HG02870 (cell line): ENCODE results near the gene MAGI2.

Experiments used
- ATAC-seq: cut with Tn5 transposase; IDR thresholded peaks from one replicate; pipeline ENCODE4 v1.9.1; 2021; ENCODE audit warnings: mild to moderate bottlenecking, moderate library complexity; ENCODE audit not compliant: unreplicated experiment

Gene MAGI2

GRCh38 chr7:78684201-78684600 is 769.3 kb downstream of the MAGI2 start:
- ATAC-seq, result no peak

GRCh38 chr7:78683566-78683965 is 769.9 kb downstream of the MAGI2 start:
- ATAC-seq, result no peak

DNA sequence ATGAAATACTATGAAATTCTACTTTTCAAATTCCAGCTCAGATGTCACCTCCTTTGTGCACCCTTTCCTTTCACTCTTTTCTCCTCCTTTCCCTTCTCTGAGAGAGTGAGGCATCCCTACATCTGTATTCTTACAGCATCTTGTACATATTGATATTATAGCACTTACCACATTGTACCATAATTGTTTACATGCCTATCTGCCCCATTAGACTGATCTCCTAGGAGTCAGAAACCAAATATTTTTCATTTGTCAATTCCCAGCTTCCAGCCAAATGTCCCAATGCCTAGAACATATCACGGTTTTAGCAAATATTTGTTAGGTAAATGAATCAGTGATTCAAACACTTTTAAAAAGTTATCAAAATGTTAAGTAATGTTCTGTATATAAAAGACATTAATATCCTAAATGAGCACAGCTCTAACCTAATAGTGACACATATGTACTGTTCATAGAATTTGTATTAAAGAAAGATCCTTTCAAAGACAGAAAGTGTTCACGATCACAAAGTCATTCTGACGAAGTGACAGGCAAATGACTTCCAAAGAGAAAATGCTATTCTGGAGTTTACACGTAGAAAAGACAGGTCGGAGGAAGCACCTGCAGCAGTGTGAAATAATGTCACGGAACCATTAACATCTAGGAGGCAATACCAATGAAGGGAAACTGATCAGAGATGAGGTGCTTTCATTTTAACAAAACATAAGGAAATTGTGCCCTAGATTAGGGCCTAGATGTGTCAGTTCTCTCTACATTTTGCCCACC is 774.2 kb downstream of the MAGI2 start:
- ATAC-seq, result no peak

DNA sequence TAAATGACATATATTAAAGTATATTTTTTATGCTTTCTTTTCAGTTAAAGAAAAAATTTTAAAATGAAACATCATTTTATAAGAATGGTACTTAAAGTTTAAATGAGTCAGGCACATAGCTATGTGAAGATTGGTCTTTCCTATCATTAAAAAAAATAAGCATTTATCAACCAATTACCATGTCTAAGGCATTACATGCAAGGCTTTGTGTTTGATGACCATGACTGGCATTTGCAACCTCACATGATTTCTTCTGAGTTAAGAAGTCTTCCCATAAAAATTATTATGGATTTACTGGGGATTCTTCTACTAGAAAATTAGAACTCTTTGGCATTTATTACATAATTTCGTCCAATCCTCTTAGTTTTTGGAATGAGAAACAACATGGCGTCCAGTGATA is 776.1 kb downstream of the MAGI2 start:
- no peak for ATAC-seq

DNA sequence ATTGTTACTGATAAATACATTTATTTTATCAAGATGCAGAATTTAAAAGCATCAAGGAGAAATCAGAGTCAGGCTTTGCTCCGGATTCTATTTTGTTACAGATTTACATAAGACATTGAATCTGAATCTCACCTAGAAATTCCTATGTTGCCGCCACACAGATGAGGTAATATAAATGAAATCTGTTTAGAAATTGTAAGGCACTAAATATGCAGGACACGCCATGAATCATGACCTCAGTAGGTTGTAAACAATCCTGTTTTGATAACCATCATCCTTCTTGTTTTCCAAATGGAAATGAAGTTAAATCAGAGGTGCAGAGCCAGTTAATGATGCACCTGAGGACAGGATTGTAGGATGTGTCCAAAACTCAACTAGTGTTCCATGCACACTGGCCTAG is 778.0 kb downstream of the MAGI2 start:
- no peak for ATAC-seq

- ATAC-seq, result no peak
These were observed 780.2 kb downstream of the MAGI2 start for GRCh38 chr7:78673272-78673671.

- ATAC-seq, result no peak
These were observed 790.5 kb downstream of the MAGI2 start for GRCh38 chr7:78662939-78663338.

- ATAC-seq, result no peak
These were observed 803.5 kb downstream of the MAGI2 start for GRCh38 chr7:78649976-78650375.

GRCh38 chr7:78649236-78649635 is 804.2 kb downstream of the MAGI2 start:
- ATAC-seq, result no peak

DNA sequence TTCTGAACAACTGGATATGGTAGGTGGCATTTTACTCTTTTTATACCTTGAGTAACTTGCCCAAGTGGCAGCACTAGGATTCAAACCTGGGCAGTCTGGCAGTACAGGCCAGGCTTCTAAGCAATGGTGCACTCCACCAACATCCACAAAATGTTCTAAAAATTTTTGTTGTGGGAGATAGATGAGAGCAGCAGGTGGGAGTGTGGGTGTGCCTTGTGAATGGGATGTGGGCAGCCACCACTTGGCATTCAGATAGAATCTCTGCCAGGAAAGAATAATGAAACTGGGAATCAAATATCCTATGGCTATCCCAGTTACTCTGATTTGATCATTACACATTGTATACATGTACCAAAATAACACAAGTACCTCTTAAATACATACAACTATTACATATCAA is 810.7 kb downstream of the MAGI2 start:
- no peak for ATAC-seq

DNA sequence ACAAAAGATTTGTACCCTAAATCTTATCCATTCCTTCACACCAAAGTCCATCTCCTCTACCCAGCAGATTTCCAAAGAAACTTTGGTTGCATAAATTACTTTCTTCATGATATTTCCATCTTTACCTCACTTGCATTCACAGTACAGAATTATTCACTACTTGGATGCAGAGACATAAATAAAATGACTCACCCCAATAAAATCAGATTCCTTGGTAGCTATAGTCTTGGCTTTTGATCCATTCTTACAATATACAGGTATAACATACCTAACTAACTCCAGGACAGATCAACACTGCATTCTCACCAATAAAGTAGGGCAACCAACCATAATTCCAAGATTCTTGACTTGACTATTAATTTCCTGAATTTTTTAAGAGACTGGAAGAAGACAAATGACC is 815.1 kb downstream of the MAGI2 start:
- ATAC-seq, result no peak

GRCh38 chr7:78636727-78637126 is 816.7 kb downstream of the MAGI2 start:
- ATAC-seq, result no peak

GRCh38 chr7:78635026-78635793 is 818.3 kb downstream of the MAGI2 start:
- ATAC-seq, result no peak

DNA sequence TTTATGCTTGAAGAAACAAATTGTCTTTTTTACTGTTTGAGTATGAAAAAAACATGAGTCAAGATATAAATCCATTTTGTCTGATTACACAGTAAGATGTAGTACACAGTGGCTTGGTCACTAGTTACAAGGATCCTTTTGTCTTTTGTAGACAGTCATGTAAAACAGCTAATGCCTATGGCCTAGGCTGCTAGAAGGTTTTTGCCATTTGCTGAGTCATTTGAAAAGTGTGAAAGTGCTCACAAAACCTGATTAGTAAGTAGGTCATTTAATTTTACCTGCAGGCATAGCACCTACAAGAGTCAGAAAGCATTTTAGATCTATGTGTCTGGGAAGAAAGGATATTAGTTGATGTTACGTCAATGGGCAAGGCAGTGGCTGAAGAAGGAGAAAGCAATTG is 819.4 kb downstream of the MAGI2 start:
- no peak for ATAC-seq

GRCh38 chr7:78620920-78621319 is 832.5 kb downstream of the MAGI2 start:
- ATAC-seq, result no peak

- no peak for ATAC-seq
These were observed 836.9 kb downstream of the MAGI2 start for GRCh38 chr7:78616539-78616938.

- no peak for ATAC-seq
These were observed 844.2 kb downstream of the MAGI2 start for GRCh38 chr7:78609281-78609680.

GRCh38 chr7:78607099-78607498 is 846.4 kb downstream of the MAGI2 start:
- no peak for ATAC-seq

- no peak for ATAC-seq
These were observed 848.3 kb downstream of the MAGI2 start for GRCh38 chr7:78605119-78605518.

DNA sequence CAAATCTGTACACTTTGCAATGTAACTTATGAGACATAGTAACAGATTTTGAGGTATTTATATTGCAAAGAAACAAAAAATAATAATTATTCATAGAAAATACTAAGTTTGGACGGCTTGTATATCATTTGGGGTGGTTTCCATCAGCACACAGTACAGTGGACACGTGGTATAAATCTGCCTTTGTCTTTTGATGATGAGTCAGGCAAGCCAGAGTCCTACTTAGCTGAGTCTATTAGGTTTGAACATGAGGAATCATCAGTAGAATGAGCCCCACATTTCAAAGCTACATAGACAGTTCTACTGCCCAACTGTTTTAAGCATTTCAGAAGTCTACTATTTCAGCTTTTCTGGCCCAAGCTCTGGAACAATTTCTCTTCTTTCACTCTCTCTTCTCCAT is 851.7 kb downstream of the MAGI2 start:
- no peak for ATAC-seq

DNA sequence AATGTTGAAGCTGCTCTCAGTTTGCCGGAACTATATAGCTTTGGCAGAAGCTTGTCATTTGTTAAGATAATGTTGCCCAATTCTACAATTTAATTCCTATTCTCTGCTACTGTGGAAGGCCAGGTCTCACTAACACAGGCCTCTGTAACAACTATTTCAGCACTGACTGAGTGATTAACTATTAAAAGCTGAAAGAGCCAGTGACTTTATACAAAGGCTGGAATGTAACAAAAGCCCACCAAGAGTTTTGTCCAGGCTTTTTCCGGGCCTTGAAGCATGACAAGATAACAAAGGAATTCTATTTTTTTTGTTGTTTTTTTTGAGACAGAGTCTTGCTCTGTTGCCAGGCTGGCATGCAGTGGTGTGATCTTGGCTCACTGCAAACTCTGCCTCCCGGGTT is 859.3 kb downstream of the MAGI2 start:
- ATAC-seq, result no peak

- no peak for ATAC-seq
These were observed 865.1 kb downstream of the MAGI2 start for GRCh38 chr7:78588393-78588792.
